H9 (cell line): Measurements from ENCODE around the gene MYO1F. TPM values are rescaled to one million over a fixed set of nuclear protein-coding genes. Genes with fewer than 3 reads are reported as not detected.

Experiments used
- DNase-seq: peaks from one replicate; pipeline ENCODE4 v3.0.0-alpha.2; 2017
- H2AFZ ChIP-seq: one replicate; pipeline ENCODE4 v1.6.1; 2013; ENCODE audit warnings: mild to moderate bottlenecking, low read length, control low read depth, moderate library complexity
- H2AK5ac ChIP-seq: 2 replicates; pipeline ENCODE4 v1.6.1; 2013; ENCODE audit warnings: low read length, control low read depth, mixed read lengths; ENCODE audit not compliant: insufficient read length
- H2BK120ac ChIP-seq: one replicate; pipeline ENCODE4 v1.6.1; 2013; ENCODE audit warnings: low read depth, mild to moderate bottlenecking, low read length, control low read depth, inconsistent platforms; ENCODE audit not compliant: poor library complexity, severe bottlenecking
- H2BK12ac ChIP-seq: 2 replicates; pipeline ENCODE4 v1.6.1; 2013; ENCODE audit warnings: low read length, control low read depth, mixed read lengths, low read depth; ENCODE audit not compliant: insufficient read length
- H2BK15ac ChIP-seq: 2 replicates; pipeline ENCODE4 v1.6.1; 2013; ENCODE audit warnings: low read depth, low read length, control low read depth
- H2BK20ac ChIP-seq: one replicate; pipeline ENCODE4 v1.6.1; 2013; ENCODE audit warnings: low read depth, mild to moderate bottlenecking, low read length, control low read depth, inconsistent platforms; ENCODE audit not compliant: poor library complexity, severe bottlenecking
- H2BK5ac ChIP-seq: 2 replicates; pipeline ENCODE4 v1.6.1; 2013; ENCODE audit warnings: low read length, control low read depth, mixed read lengths; ENCODE audit not compliant: insufficient read length
- H3K14ac ChIP-seq: 2 replicates; pipeline ENCODE4 v1.6.1; 2013; ENCODE audit warnings: low read length, control low read depth; ENCODE audit not compliant: insufficient read depth
- H3K18ac ChIP-seq: 2 replicates; pipeline ENCODE4 v1.6.1; 2013; ENCODE audit warnings: low read depth, mild to moderate bottlenecking, mixed read lengths, low read length, control low read depth; ENCODE audit not compliant: insufficient read length
- H3K23ac ChIP-seq: 2 replicates; pipeline ENCODE4 v1.6.1; 2013; ENCODE audit warnings: low read length, control low read depth, mixed read lengths, low read depth; ENCODE audit not compliant: insufficient read length
- H3K23me2 ChIP-seq: 2 replicates; pipeline ENCODE4 v1.6.1; 2013; ENCODE audit warnings: low read depth, mild to moderate bottlenecking, mixed read lengths, low read length, control low read depth; ENCODE audit not compliant: insufficient read length, poor library complexity, severe bottlenecking
- H3K27ac ChIP-seq: 2 replicates; pipeline ENCODE4 v1.5.1; 2013; ENCODE audit warnings: low read length, control low read depth, mixed read lengths, low read depth; ENCODE audit not compliant: insufficient read length
- H3K27me3 ChIP-seq: 2 replicates; pipeline ENCODE4 v1.6.1; 2013; ENCODE audit warnings: low read length, control low read depth, inconsistent platforms; ENCODE audit not compliant: insufficient read depth
- H3K4ac ChIP-seq: 2 replicates; pipeline ENCODE4 v1.6.1; 2013; ENCODE audit warnings: low read depth, mild to moderate bottlenecking, control low read depth, inconsistent platforms, low read length, moderate library complexity
- H3K4me1 ChIP-seq: 2 replicates; pipeline ENCODE4 v1.6.1; 2013; ENCODE audit warnings: low read length, control low read depth, inconsistent platforms; ENCODE audit not compliant: insufficient read depth
- H3K4me2 ChIP-seq: 2 replicates; pipeline ENCODE4 v1.6.1; 2013; ENCODE audit warnings: low read length, control low read depth, mixed read lengths; ENCODE audit not compliant: insufficient read length, insufficient read depth
- H3K56ac ChIP-seq: 2 replicates; pipeline ENCODE4 v1.6.1; 2013; ENCODE audit warnings: low read depth, mild to moderate bottlenecking, mixed read lengths, low read length, control low read depth; ENCODE audit not compliant: insufficient read length
- H3K79me1 ChIP-seq: 2 replicates; pipeline ENCODE4 v1.6.1; 2013; ENCODE audit warnings: low read depth, mild to moderate bottlenecking, moderate library complexity, low read length, control low read depth, inconsistent platforms; ENCODE audit not compliant: insufficient read depth, poor library complexity, severe bottlenecking
- H3K79me2 ChIP-seq: 2 replicates; pipeline ENCODE4 v1.6.1; 2013; ENCODE audit warnings: low read length, control low read depth, inconsistent platforms; ENCODE audit not compliant: insufficient read depth
- H3K9ac ChIP-seq: 2 replicates; pipeline ENCODE4 v1.6.1; 2013; ENCODE audit warnings: low read length, control low read depth, mixed read lengths; ENCODE audit not compliant: insufficient read length; ENCODE audit errors: extremely low read depth
- H3K9me3 ChIP-seq: one replicate; pipeline ENCODE4 v1.6.1; 2013; ENCODE audit warnings: low read depth, low read length, inconsistent platforms; ENCODE audit not compliant: control insufficient read depth
- H3T11ph ChIP-seq: one replicate; pipeline ENCODE4 v1.6.1; 2013; ENCODE audit warnings: mild to moderate bottlenecking, low read length, control low read depth, inconsistent platforms
- H4K20me1 ChIP-seq: one replicate; pipeline ENCODE4 v1.6.1; 2013; ENCODE audit not compliant: control insufficient read depth, insufficient read length, insufficient read depth
- H4K5ac ChIP-seq: 2 replicates; pipeline ENCODE4 v1.6.1; 2013; ENCODE audit warnings: low read depth, mild to moderate bottlenecking, mixed read lengths, low read length, control low read depth; ENCODE audit not compliant: insufficient read length
- H4K8ac ChIP-seq: replicated peaks from 2 replicates; pipeline ENCODE4 v1.6.1; 2013; ENCODE audit warnings: low read length, control low read depth, mixed read lengths, low read depth; ENCODE audit not compliant: insufficient read length
- H4K91ac ChIP-seq: 2 replicates; pipeline ENCODE4 v1.6.1; 2013; ENCODE audit warnings: low read depth, mild to moderate bottlenecking, moderate library complexity, mixed read lengths, low read length, control low read depth; ENCODE audit not compliant: insufficient read length
- H3K27ac Mint-ChIP-seq, 3 experiments: 2 replicates in 2 of 3; 3 replicates in 1 of 3; pipeline ENCODE4 v1.8.0; 2020 to 2021; ENCODE audit warnings: mixed read lengths in 3 of 3, mild to moderate bottlenecking in 1 of 3, moderate library complexity in 1 of 3
- H3K27me3 Mint-ChIP-seq: 2 replicates; pipeline ENCODE4 v1.8.0; 2021; ENCODE audit warnings: low read depth, mild to moderate bottlenecking, moderate library complexity, mixed read lengths
- H3K36me3 Mint-ChIP-seq, 3 experiments: 2 replicates in 2 of 3; 3 replicates in 1 of 3; pipeline ENCODE4 v1.8.0; 2020 to 2021; ENCODE audit warnings: low read depth in 3 of 3, mixed read lengths in 3 of 3; ENCODE audit not compliant: insufficient read depth in 1 of 3
- H3K4me1 Mint-ChIP-seq, 2 experiments: 2 replicates each; pipeline ENCODE4 v1.8.0; 2020; ENCODE audit warnings: mixed read lengths in 2 of 2
- H3K4me3 Mint-ChIP-seq, 2 experiments: 2 replicates in 1 of 2; 3 replicates in 1 of 2; pipeline ENCODE4 v1.8.0; 2020 to 2021; ENCODE audit warnings: mild to moderate bottlenecking in 2 of 2, mixed read lengths in 2 of 2, moderate library complexity in 1 of 2
- H3K9me3 Mint-ChIP-seq, 2 experiments: 2 replicates in 1 of 2; 3 replicates in 1 of 2; pipeline ENCODE4 v1.8.0; 2020; ENCODE audit warnings: mild to moderate bottlenecking in 2 of 2, mixed read lengths in 2 of 2, moderate library complexity in 1 of 2
- CTCF ChIP-seq: fragments of 200-600 bp; sonication (generic); conservative IDR thresholded peaks from 3 replicates; pipeline ENCODE4 v1.8.0; 2021; ENCODE audit warnings: antibody characterized with exemption, mild to moderate bottlenecking
- WGBS: extraction: QIAGEN DNeasy Blood & Tissue Kit; methylation state at CpG from one replicate; pipeline ENCODE4 v1.1.7; 2013; ENCODE audit warnings: missing lambda C conversion rate, low lambda C conversion rate, mixed read lengths; ENCODE audit not compliant: insufficient read length; ENCODE audit errors: extremely low coverage; 5-methylcytosine and 5-hydroxymethylcytosine counted together
- total RNA-seq: library from RNA; stranded (reverse); gene quantifications from 2 replicates; pipeline ENCODE4 v1.2.1, GENCODE V29; 2021

Gene MYO1F
- total RNA-seq, 1 experiment from 2014 or later: 1.0 TPM

DNA sequence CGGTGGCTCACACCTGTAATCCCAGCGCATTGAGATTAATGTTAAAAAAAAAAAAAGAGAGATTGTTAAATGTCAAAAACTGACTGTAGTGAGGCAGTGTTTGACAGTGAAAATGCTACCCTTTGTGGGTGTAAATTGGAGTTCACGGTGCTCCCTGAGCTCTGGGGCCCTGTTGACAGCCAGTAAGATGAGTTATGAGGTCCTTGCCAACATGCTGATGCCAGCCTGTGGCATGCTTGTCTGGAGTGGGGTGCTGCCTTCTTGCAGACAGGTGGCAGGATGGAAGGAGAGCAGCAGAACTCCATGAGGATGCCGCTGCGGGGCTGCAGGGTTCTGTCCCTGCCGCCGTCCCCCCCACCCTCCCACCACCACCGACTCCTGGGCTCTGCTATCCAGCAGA is 100.7 kb downstream of the MYO1F start:
- Histone ChIP-seq H3K9ac (no peak overlapping the region), H3K27ac (no peak overlapping the region), H3K23me2 (no peaks in the 10 kb centered on the region), H2BK20ac (no peak overlapping the region), H3K56ac (no peak overlapping the region), H2AK5ac (no peak overlapping the region), H3K4me2 (no peak overlapping the region), H4K8ac (no peak overlapping the region), H2BK12ac (no peak overlapping the region), H3K27me3 (no peaks in the 10 kb centered on the region), H3K18ac (no peak overlapping the region), H4K5ac (no peak overlapping the region), H3K79me1 (peaks cover 5% of the 10 kb centered on the region), H2BK15ac (no peak overlapping the region), H3K79me2 (peaks cover 41% of the 10 kb centered on the region; the same call in 1 of the 2 replicates), H2BK5ac (no peak overlapping the region), H3K23ac (no peak overlapping the region), H3T11ph (no peak overlapping the region), H4K20me1 (peaks cover under 1% of the 10 kb centered on the region), H3K4ac (no peak overlapping the region), H2BK120ac (no peak overlapping the region), H3K4me1 (no peaks in the 10 kb centered on the region), H3K14ac (no peak overlapping the region), H2AFZ (no peak overlapping the region), H4K91ac (no peak overlapping the region), H3K9me3 (no peaks in the 10 kb centered on the region)
- TF ChIP-seq CTCF: no peak
- Mint-ChIP-seq H3K27me3 (no peaks in the 10 kb centered on the region; the same call in 1 of the 2 replicates), H3K9me3 (no peaks in the 10 kb centered on the region), H3K4me3 (no peak overlapping the region), H3K36me3 (peaks cover 51 to 86% (median 84%) of the 10 kb centered on the region in 3 experiments; a peak in 6 of 7 replicates), H3K4me1 (peaks cover 3 to 6% of the 10 kb centered on the region in 2 experiments; a peak in 1 of 4 replicates), H3K27ac (peak overlapping the region; percentile 55 to 82 (median 77); a peak in 1 of 7 replicates)
- DNase-seq: no peak
- no CpG with 5 or more reads among the region's 8 CpGs for WGBS
